Fibroblast of lung (primary cell): ENCODE measurements around the gene KRTAP16-1.

Source experiments
- EZH2 ChIP-seq: IDR thresholded peaks from 2 replicates; pipeline ENCODE4 v1.5.1; 2012; ENCODE audit warnings: low read length, control low read depth, mild to moderate bottlenecking; ENCODE audit errors: missing control alignments
- TF ChIP-seq, protein P1 (sequence below), 2 donors: IDR thresholded peaks in 1 of 2; conservative IDR thresholded peaks in 1 of 2; 1 replicate in 1 of 2; 2 replicates in 1 of 2; pipeline ENCODE4 v1.5.1; 2011 to 2012; ENCODE audit warnings: low read length in 2 of 2, control low read depth in 1 of 2, inconsistent platforms in 1 of 2, low read depth in 1 of 2, mild to moderate bottlenecking in 1 of 2

GRCh38 chr17:41302981-41303380 lies 6.1 kb downstream of the KRTAP16-1 start:
- TF ChIP-seq, protein P1, sequence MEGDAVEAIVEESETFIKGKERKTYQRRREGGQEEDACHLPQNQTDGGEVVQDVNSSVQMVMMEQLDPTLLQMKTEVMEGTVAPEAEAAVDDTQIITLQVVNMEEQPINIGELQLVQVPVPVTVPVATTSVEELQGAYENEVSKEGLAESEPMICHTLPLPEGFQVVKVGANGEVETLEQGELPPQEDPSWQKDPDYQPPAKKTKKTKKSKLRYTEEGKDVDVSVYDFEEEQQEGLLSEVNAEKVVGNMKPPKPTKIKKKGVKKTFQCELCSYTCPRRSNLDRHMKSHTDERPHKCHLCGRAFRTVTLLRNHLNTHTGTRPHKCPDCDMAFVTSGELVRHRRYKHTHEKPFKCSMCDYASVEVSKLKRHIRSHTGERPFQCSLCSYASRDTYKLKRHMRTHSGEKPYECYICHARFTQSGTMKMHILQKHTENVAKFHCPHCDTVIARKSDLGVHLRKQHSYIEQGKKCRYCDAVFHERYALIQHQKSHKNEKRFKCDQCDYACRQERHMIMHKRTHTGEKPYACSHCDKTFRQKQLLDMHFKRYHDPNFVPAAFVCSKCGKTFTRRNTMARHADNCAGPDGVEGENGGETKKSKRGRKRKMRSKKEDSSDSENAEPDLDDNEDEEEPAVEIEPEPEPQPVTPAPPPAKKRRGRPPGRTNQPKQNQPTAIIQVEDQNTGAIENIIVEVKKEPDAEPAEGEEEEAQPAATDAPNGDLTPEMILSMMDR (conservative IDR thresholded peaks at IDR 0.05 in 1 of 2, IDR thresholded peaks at IDR 0.05 in 1 of 2; ENCODE audit: low read depth in 1 of 2, low read length in 2 of 2) = no peak
- no peak for TF ChIP-seq EZH2
